Trophoblast cell (in vitro differentiated cells and primary cell): ENCODE measurements around the gene FMC1.
A peak's percentile ranks its signal among the peaks of the same experiment; 100 is the strongest.
"Not testable (repeated sequence)": the region's sequence is repeated elsewhere in the genome, so short reads cannot be mapped to it uniquely, and the experiment has no call there.

ENCODE experiments used
- DNase-seq, 2 donors: peaks; one replicate each; pipeline ENCODE4 v3.0.0-alpha.2; 2016
- H2AFZ ChIP-seq: 2 replicates; pipeline ENCODE4 v1.6.1; 2013; ENCODE audit warnings: low read length, moderate library complexity, mild to moderate bottlenecking; ENCODE audit not compliant: insufficient read depth, poor library complexity
- H2AK5ac ChIP-seq: 2 replicates; pipeline ENCODE4 v1.6.1; 2013; ENCODE audit warnings: mild to moderate bottlenecking, low read length
- H2BK120ac ChIP-seq: 2 replicates; pipeline ENCODE4 v1.6.1; 2013; ENCODE audit warnings: low read length, mild to moderate bottlenecking, moderate library complexity; ENCODE audit not compliant: insufficient read depth, poor library complexity
- H2BK12ac ChIP-seq: 2 replicates; pipeline ENCODE4 v1.6.1; 2013; ENCODE audit warnings: mild to moderate bottlenecking, low read length, moderate library complexity
- H2BK5ac ChIP-seq: 2 replicates; pipeline ENCODE4 v1.6.1; 2013; ENCODE audit warnings: low read length, low read depth, moderate library complexity, mild to moderate bottlenecking; ENCODE audit not compliant: poor library complexity
- H3K14ac ChIP-seq: 2 replicates; pipeline ENCODE4 v1.6.1; 2013; ENCODE audit warnings: mild to moderate bottlenecking, low read length
- H3K18ac ChIP-seq: 2 replicates; pipeline ENCODE4 v1.6.1; 2013; ENCODE audit warnings: mild to moderate bottlenecking, low read length
- H3K23ac ChIP-seq: 2 replicates; pipeline ENCODE4 v1.6.1; 2013; ENCODE audit warnings: low read length
- H3K27ac ChIP-seq: 2 replicates; pipeline ENCODE4 v1.5.1; 2013; ENCODE audit warnings: low read depth, mild to moderate bottlenecking, inconsistent platforms, low read length, moderate library complexity
- H3K27me3 ChIP-seq: 2 replicates; pipeline ENCODE4 v1.6.1; 2013; ENCODE audit warnings: inconsistent platforms, mild to moderate bottlenecking, low read length, moderate library complexity; ENCODE audit not compliant: insufficient read depth
- H3K36me3 ChIP-seq, 2 experiments: 1 replicate in 1 of 2; 2 replicates in 1 of 2; pipeline ENCODE4 v1.6.1; 2013; ENCODE audit warnings: low read length in 2 of 2, mild to moderate bottlenecking in 2 of 2, moderate library complexity in 1 of 2; ENCODE audit not compliant: insufficient read depth in 2 of 2, control insufficient read depth in 1 of 2
- H3K4ac ChIP-seq: 2 replicates; pipeline ENCODE4 v1.6.1; 2013; ENCODE audit warnings: low read depth, mild to moderate bottlenecking, low read length, moderate library complexity
- H3K4me1 ChIP-seq, 2 experiments: 1 replicate in 1 of 2; 2 replicates in 1 of 2; pipeline ENCODE4 v1.6.1; 2013; ENCODE audit warnings: low read length in 2 of 2, mild to moderate bottlenecking in 2 of 2, moderate library complexity in 1 of 2; ENCODE audit not compliant: insufficient read depth in 2 of 2, control insufficient read depth in 1 of 2
- H3K4me2 ChIP-seq: 2 replicates; pipeline ENCODE4 v1.6.1; 2013; ENCODE audit warnings: inconsistent platforms, mild to moderate bottlenecking, low read length, moderate library complexity
- H3K4me3 ChIP-seq: 2 replicates; pipeline ENCODE4 v1.5.1; 2013; ENCODE audit warnings: mild to moderate bottlenecking, low read depth, low read length, inconsistent platforms
- H3K79me1 ChIP-seq: one replicate; pipeline ENCODE4 v1.6.1; 2013; ENCODE audit warnings: low read length
- H3K79me2 ChIP-seq: 2 replicates; pipeline ENCODE4 v1.6.1; 2013; ENCODE audit warnings: low read length, mild to moderate bottlenecking; ENCODE audit not compliant: control insufficient read depth, insufficient read depth, poor library complexity
- H3K9ac ChIP-seq: 2 replicates; pipeline ENCODE4 v1.6.1; 2013; ENCODE audit warnings: mild to moderate bottlenecking, low read length
- H3K9me3 ChIP-seq: 2 replicates; pipeline ENCODE4 v1.6.1; 2013; ENCODE audit warnings: low read depth, mild to moderate bottlenecking, control low read depth, inconsistent platforms, low read length; ENCODE audit not compliant: insufficient read depth
- H4K12ac ChIP-seq: 2 replicates; pipeline ENCODE4 v1.6.1; 2013; ENCODE audit warnings: low read depth, mild to moderate bottlenecking, low read length, moderate library complexity
- H4K8ac ChIP-seq: 2 replicates; pipeline ENCODE4 v1.6.1; 2013; ENCODE audit warnings: low read depth, mild to moderate bottlenecking, low read length, moderate library complexity
- H4K91ac ChIP-seq: one replicate; pipeline ENCODE4 v1.6.1; 2013; ENCODE audit warnings: low read depth, mild to moderate bottlenecking, low read length, moderate library complexity
- WGBS: extraction: QIAGEN DNeasy Blood & Tissue Kit; methylation state at CpG from one replicate; pipeline ENCODE4 v1.1.7; 2013; ENCODE audit warnings: missing lambda C conversion rate; ENCODE audit not compliant: insufficient read length, insufficient coverage; ENCODE audit errors: extremely low coverage; 5-methylcytosine and 5-hydroxymethylcytosine counted together

FMC1 gene

GRCh38 chr7:139304517-139304916, 36.6 kb upstream of the FMC1 start:
- no peak overlapping the region for H4K8ac ChIP-seq
- no peak for DNase-seq
- no peak overlapping the region for H3K4me2 ChIP-seq
- H3K9ac ChIP-seq: no peak overlapping the region
- no peak overlapping the region for H2AK5ac ChIP-seq
- H3K14ac ChIP-seq: no peak overlapping the region
- H2BK12ac ChIP-seq: no peak overlapping the region
- H2BK120ac ChIP-seq: no peak overlapping the region
- H3K4me1 ChIP-seq: no peaks in the 10 kb centered on the region
- no peak overlapping the region for H3K4me3 ChIP-seq
- H3K79me2 ChIP-seq: no peaks in the 10 kb centered on the region
- no peaks in the 10 kb centered on the region for H3K9me3 ChIP-seq
- no peak overlapping the region for H2BK5ac ChIP-seq
- WGBS: no CpG with 5 or more reads among the region's 1 CpG
- H4K12ac ChIP-seq: no peak overlapping the region
- H3K27ac ChIP-seq: no peak overlapping the region
- no peaks in the 10 kb centered on the region for H3K27me3 ChIP-seq
- H3K18ac ChIP-seq: no peak overlapping the region
- H3K23ac ChIP-seq: no peak overlapping the region
- H2AFZ ChIP-seq: no peak overlapping the region
- H3K79me1 ChIP-seq: no peaks in the 10 kb centered on the region
- H3K4ac ChIP-seq: no peak overlapping the region
- H3K36me3 ChIP-seq: peaks cover 0 to 8% of the 10 kb centered on the region in 2 experiments
- H4K91ac ChIP-seq: no peak overlapping the region

- Histone ChIP-seq H3K27ac (no peak overlapping the region), H2BK5ac (no peak overlapping the region), H3K79me2 (no peaks in the 10 kb centered on the region), H4K12ac (no peak overlapping the region), H3K4me2 (no peak overlapping the region), H3K14ac (no peak overlapping the region), H3K4ac (no peak overlapping the region), H3K18ac (no peak overlapping the region), H3K27me3 (no peaks in the 10 kb centered on the region), H3K4me3 (no peak overlapping the region), H2AK5ac (no peak overlapping the region), H2AFZ (no peak overlapping the region), H3K4me1 (peaks cover 0 to 2% of the 10 kb centered on the region in 2 experiments), H3K79me1 (no peaks in the 10 kb centered on the region), H3K23ac (no peak overlapping the region), H2BK12ac (no peak overlapping the region), H2BK120ac (no peak overlapping the region), H3K9ac (no peak overlapping the region), H3K36me3 (no peaks in the 10 kb centered on the region), H4K8ac (no peak overlapping the region), H4K91ac (no peak overlapping the region), H3K9me3 (no peaks in the 10 kb centered on the region)
- DNase-seq: peak; percentile 78 to 86
- no CpG with 5 or more reads among the region's 5 CpGs for WGBS
Measured at GRCh38 chr7:139317939-139318505, 23.1 kb upstream of the FMC1 start.

- H3K4me2 ChIP-seq: no peak overlapping the region
- no peaks in the 10 kb centered on the region for H3K27me3 ChIP-seq
- no peak overlapping the region for H3K4ac ChIP-seq
- H3K36me3 ChIP-seq: no peaks in the 10 kb centered on the region
- no peak overlapping the region for H2AFZ ChIP-seq
- H3K23ac ChIP-seq: no peak overlapping the region
- no CpG with 5 or more reads among the region's 11 CpGs for WGBS
- H3K4me1 ChIP-seq: peaks cover 0 to 2% of the 10 kb centered on the region in 2 experiments
- H4K91ac ChIP-seq: no peak overlapping the region
- H2AK5ac ChIP-seq: no peak overlapping the region
- no peaks in the 10 kb centered on the region for H3K79me1 ChIP-seq
- no peak overlapping the region for H3K27ac ChIP-seq
- H3K4me3 ChIP-seq: no peak overlapping the region
- DNase-seq: peak; percentile 46 to 76
- H3K9ac ChIP-seq: no peak overlapping the region
- H2BK5ac ChIP-seq: no peak overlapping the region
- H3K18ac ChIP-seq: no peak overlapping the region
- H3K79me2 ChIP-seq: no peaks in the 10 kb centered on the region
- no peak overlapping the region for H2BK12ac ChIP-seq
- no peak overlapping the region for H2BK120ac ChIP-seq
- no peak overlapping the region for H3K14ac ChIP-seq
- no peaks in the 10 kb centered on the region for H3K9me3 ChIP-seq
- H4K8ac ChIP-seq: no peak overlapping the region
- no peak overlapping the region for H4K12ac ChIP-seq
Measured at GRCh38 chr7:139321071-139321745, 19.9 kb upstream of the FMC1 start.

GRCh38 chr7:139324709-139325108, 16.4 kb upstream of the FMC1 start:
- not testable (repeated sequence) for H3K36me3 ChIP-seq, H3K4me1 ChIP-seq, H2AK5ac ChIP-seq, H4K8ac ChIP-seq, H3K9ac ChIP-seq, H2AFZ ChIP-seq, H3K4me3 ChIP-seq, H4K91ac ChIP-seq, H3K18ac ChIP-seq, H3K4me2 ChIP-seq, H3K9me3 ChIP-seq, H2BK12ac ChIP-seq, DNase-seq, H3K79me1 ChIP-seq, H2BK120ac ChIP-seq, H3K79me2 ChIP-seq, H2BK5ac ChIP-seq, H3K23ac ChIP-seq, H3K14ac ChIP-seq, H4K12ac ChIP-seq, H3K27me3 ChIP-seq, H3K4ac ChIP-seq, H3K27ac ChIP-seq
- WGBS: no CpG with 5 or more reads among the region's 11 CpGs
